ENCODE results near the gene NKX2-1. TPM values are rescaled to one million over a fixed set of nuclear protein-coding genes. Genes with fewer than 3 reads are reported as not detected.

Gene NKX2-1
- total RNA-seq: 21.5 TPM

GRCh38 chr14:36519431-36520321 is at the start of gene NKX2-1:
Gene NKX2-1, minus strand, starts transcription at chr14:36520232. Its CDS starts 103 bp downstream, at chr14:36520129.

Other genes starting within 250 kb of the NKX2-1 start
- 42.4 TPM for gene MBIP, start 199.6 kb downstream of the NKX2-1 start, total RNA-seq
- gene NKX2-8, start 62.4 kb upstream of the NKX2-1 start, total RNA-seq: 1.2 TPM
- gene PAX9, start 141.6 kb upstream of the NKX2-1 start, total RNA-seq: not detected